ENCODE results near the gene TPSD1.
"Not testable (repeated sequence)": the region's sequence is repeated elsewhere in the genome, so short reads cannot be mapped to it uniquely, and the experiment has no call there.

TPSD1 gene

DNA sequence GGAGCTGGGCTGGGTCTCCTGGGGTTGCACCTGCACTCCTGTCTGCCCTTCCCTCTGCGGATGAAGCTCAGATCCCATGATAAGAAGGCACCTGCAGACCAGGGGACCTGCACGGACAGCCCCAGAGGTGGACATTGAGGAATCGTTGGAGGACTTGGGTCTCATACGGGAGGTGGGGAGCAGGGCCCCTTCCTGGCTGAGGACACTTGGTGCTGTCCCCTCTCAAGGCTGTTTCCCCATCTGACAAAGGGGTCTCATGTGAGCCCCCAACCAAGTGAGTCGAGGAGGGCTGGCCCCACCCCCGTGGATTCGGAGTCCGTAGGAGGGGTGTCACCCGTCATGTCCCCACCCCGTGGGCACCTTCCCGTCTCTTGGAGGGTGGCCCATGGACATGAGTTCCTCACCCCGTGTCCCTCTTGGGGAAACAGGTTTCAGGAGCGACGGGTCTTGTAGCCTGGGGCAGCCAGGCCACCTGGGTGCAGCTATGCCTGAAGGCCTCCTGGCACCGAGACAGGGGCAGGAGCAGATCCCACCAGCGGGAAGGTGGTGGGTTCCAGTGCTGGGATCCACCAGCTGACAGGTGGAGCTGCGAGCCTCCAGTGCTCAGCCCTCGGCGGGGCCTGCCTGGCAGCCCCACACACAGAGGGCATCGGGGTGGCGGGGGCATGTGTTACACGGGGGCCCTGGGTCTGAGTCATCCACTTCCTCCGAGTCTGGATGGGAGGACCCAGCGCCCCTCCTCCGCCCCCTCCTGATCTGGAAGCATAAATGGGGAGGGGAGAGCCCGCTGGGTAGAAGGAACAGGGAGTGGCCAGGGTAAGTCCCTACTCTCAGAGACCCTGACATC, at the start of gene TPSD1:
Gene TPSD1 (plus strand): TSS at position 794 of the 847 bp plus-strand sequence. CDS start 212 bp downstream, outside the sequence.
- H3K4me2 ChIP-seq; H3K79me2 ChIP-seq (ENCODE audit: insufficient read depth, low read depth); H3K27ac ChIP-seq; H3K4me3 ChIP-seq (IDR thresholded peaks at IDR 0.05; ENCODE audit: insufficient read depth, low read depth, low read length); H3K36me3 ChIP-seq (ENCODE audit: insufficient read depth); H3K9ac ChIP-seq; H3K4me1 ChIP-seq (ENCODE audit: low read depth, poor library complexity, severe bottlenecking); H2AFZ ChIP-seq (ENCODE audit: low read depth); H4K20me1 ChIP-seq (ENCODE audit: insufficient read depth): not testable (repeated sequence)
- peaks cover 52% of the 10 kb centered on the region for H3K27me3 ChIP-seq (ENCODE audit: insufficient read depth, low read depth)

GRCh38 chr16:1206326-1206725, 49.5 kb upstream of the TPSD1 start:
- Histone ChIP-seq H3K4me2 (no peak overlapping the region), H2AFZ (ENCODE audit: low read depth) (no peak overlapping the region), H3K27ac (no peak overlapping the region), H3K27me3 (ENCODE audit: insufficient read depth, low read depth) (peaks cover 89% of the 10 kb centered on the region), H3K9ac (no peak overlapping the region), H3K4me3 (IDR thresholded peaks at IDR 0.05; ENCODE audit: insufficient read depth, low read depth, low read length) (no peak overlapping the region), H3K4me1 (ENCODE audit: low read depth, poor library complexity, severe bottlenecking) (no peaks in the 10 kb centered on the region), H4K20me1 (ENCODE audit: insufficient read depth) (no peaks in the 10 kb centered on the region), H3K79me2 (ENCODE audit: insufficient read depth, low read depth) (no peaks in the 10 kb centered on the region), H3K36me3 (ENCODE audit: insufficient read depth) (no peaks in the 10 kb centered on the region)
- TF ChIP-seq, protein P1, sequence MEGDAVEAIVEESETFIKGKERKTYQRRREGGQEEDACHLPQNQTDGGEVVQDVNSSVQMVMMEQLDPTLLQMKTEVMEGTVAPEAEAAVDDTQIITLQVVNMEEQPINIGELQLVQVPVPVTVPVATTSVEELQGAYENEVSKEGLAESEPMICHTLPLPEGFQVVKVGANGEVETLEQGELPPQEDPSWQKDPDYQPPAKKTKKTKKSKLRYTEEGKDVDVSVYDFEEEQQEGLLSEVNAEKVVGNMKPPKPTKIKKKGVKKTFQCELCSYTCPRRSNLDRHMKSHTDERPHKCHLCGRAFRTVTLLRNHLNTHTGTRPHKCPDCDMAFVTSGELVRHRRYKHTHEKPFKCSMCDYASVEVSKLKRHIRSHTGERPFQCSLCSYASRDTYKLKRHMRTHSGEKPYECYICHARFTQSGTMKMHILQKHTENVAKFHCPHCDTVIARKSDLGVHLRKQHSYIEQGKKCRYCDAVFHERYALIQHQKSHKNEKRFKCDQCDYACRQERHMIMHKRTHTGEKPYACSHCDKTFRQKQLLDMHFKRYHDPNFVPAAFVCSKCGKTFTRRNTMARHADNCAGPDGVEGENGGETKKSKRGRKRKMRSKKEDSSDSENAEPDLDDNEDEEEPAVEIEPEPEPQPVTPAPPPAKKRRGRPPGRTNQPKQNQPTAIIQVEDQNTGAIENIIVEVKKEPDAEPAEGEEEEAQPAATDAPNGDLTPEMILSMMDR (conservative IDR thresholded peaks at IDR 0.05; ENCODE audit: low read depth, low read length): no peak

- TF ChIP-seq, protein P1 (conservative IDR thresholded peaks at IDR 0.05; ENCODE audit: low read depth, low read length): no peak
- H3K4me2 ChIP-seq: no peak overlapping the region
- H3K79me2 ChIP-seq (ENCODE audit: insufficient read depth, low read depth): no peaks in the 10 kb centered on the region
- H4K20me1 ChIP-seq (ENCODE audit: insufficient read depth): no peaks in the 10 kb centered on the region
- H3K27ac ChIP-seq: no peak overlapping the region
- no peaks in the 10 kb centered on the region for H3K36me3 ChIP-seq (ENCODE audit: insufficient read depth)
- H3K9ac ChIP-seq: no peak overlapping the region
- no peak overlapping the region for H2AFZ ChIP-seq (ENCODE audit: low read depth)
- peaks cover 91% of the 10 kb centered on the region for H3K27me3 ChIP-seq (ENCODE audit: insufficient read depth, low read depth)
- no peak overlapping the region for H3K4me3 ChIP-seq (IDR thresholded peaks at IDR 0.05; ENCODE audit: insufficient read depth, low read depth, low read length)
- H3K4me1 ChIP-seq (ENCODE audit: low read depth, poor library complexity, severe bottlenecking): no peaks in the 10 kb centered on the region
Observed at GRCh38 chr16:1206786-1207185, 49.1 kb upstream of the TPSD1 start.

- Histone ChIP-seq H2AFZ (ENCODE audit: low read depth) (no peak overlapping the region), H3K4me2 (no peak overlapping the region), H3K36me3 (ENCODE audit: insufficient read depth) (no peaks in the 10 kb centered on the region)
Observed at GRCh38 chr16:1208239-1208830, 47.5 kb upstream of the TPSD1 start.

More at GRCh38 chr16:1208239-1208830, 47.5 kb upstream of the TPSD1 start:
- Histone ChIP-seq H3K4me1 (ENCODE audit: low read depth, poor library complexity, severe bottlenecking) (no peaks in the 10 kb centered on the region), H3K79me2 (ENCODE audit: insufficient read depth, low read depth) (no peaks in the 10 kb centered on the region), H3K9ac (no peak overlapping the region), H4K20me1 (ENCODE audit: insufficient read depth) (no peaks in the 10 kb centered on the region), H3K27me3 (ENCODE audit: insufficient read depth, low read depth) (peaks cover 91% of the 10 kb centered on the region), H3K4me3 (IDR thresholded peaks at IDR 0.05; ENCODE audit: insufficient read depth, low read depth, low read length) (no peak overlapping the region), H3K27ac (no peak overlapping the region)
- TF ChIP-seq, protein P1 (conservative IDR thresholded peaks at IDR 0.05; ENCODE audit: low read depth, low read length): no peak

Data from KMS-11 (cell line).